GM12875 (cell line): ENCODE results near the gene DPY30.

ENCODE experiments used
- H3K4me3 ChIP-seq: one replicate; pipeline ENCODE4 v1.5.1; 2011; ENCODE audit warnings: low read depth, low read length, control low read depth
- CTCF ChIP-seq: IDR thresholded peaks from 2 replicates; pipeline ENCODE4 v1.5.1; 2011; ENCODE audit warnings: low read depth, mild to moderate bottlenecking, control low read depth, inconsistent platforms, low read length, moderate library complexity, borderline replicate concordance; ENCODE audit not compliant: insufficient read depth

The DPY30 gene

GRCh38 chr2:32039447-32040219 is at the start of gene DPY30:
DPY30 (minus strand) TSS chr2:32039805; CDS start chr2:32039456, 349 bp downstream.
- no peak for TF ChIP-seq CTCF
- peak within 1 kb of the TSS; percentile 64 for H3K4me3 ChIP-seq

- no peak for TF ChIP-seq CTCF
These were observed 34.5 kb upstream of the DPY30 start for GRCh38 chr2:32074134-32074506.

DNA sequence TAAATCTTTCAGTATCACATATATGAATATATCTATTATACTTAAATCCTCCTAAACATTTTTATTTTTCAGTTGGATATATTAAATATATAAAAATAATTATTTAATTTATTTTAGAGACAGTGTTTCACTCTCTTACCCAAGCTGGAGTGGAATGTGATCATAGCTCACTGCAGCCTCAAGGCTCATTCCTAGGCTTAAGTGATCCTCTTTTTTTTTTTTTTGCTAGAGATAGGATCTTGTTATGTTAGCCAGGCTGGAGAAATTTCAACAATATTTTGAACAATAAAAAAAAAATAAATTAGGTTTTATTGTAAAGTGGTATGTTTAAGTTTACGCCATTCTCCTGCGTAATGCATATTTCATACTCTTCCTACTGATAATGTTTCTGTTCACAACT is 27.9 kb upstream of the DPY30 start:
- no peak for TF ChIP-seq CTCF
- no peak overlapping the region for H3K4me3 ChIP-seq

More at GRCh38 chr2:32074134-32074506, 34.5 kb upstream of the DPY30 start:
- H3K4me3 ChIP-seq: no peak overlapping the region

- TF ChIP-seq CTCF: no peak
- peak overlapping the region; percentile 69 for H3K4me3 ChIP-seq
These were observed 25.1 kb upstream of the DPY30 start for GRCh38 chr2:32064713-32065112.

- peak overlapping the region; percentile 69 for H3K4me3 ChIP-seq
- no peak for TF ChIP-seq CTCF
These were observed 24.5 kb upstream of the DPY30 start for GRCh38 chr2:32064021-32064601.

DNA sequence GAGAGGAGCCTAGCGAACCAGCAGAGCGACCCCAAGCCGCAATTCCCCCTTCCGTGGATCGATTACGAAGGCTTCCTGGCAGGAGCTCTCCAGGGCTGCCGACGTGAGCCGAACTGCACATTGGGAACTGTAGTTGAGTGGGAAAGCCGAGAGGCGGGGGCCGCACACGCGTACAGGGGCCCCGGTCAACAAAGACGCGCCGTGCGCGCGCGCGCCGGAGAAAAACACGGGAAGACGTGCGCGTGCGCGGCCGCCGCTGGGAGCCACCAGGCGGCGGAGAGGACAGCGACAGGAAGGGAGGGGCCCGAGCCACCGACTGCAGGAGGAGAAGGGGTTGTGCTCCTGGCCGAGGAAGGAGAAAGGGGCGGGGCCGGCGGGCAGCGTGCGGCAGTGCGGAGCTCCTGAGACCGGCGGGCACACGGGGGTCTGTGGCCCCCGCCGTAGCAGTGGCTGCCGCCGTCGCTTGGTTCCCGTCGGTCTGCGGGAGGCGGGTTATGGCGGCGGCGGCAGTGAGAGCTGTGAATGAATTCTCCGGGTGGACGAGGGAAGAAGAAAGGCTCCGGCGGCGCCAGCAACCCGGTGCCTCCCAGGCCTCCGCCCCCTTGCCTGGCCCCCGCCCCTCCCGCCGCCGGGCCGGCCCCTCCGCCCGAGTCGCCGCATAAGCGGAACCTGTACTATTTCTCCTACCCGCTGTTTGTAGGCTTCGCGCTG is 23.9 kb upstream of the DPY30 start, which contains the start of gene SPAST:
SPAST (plus strand) TSS at position 247 of the 711 bp plus-strand sequence; CDS start at position 523, 276 bp downstream.
- peak within 1 kb of the TSS; percentile 69 for H3K4me3 ChIP-seq
- peak; percentile 49; the same call in 1 of the 2 replicates for TF ChIP-seq CTCF
